Vagina (tissue), 2 donors: ENCODE results near the gene PHTF2.

Experiments used
- CTCF ChIP-seq, 3 experiments: fragments of 450-650 bp in 2 of 3; fragments of 200-600 bp in 1 of 3; sonication (generic) in 1 of 3; IDR thresholded peaks; one replicate each; pipeline ENCODE4 v1.5.1; 2017 to 2019; ENCODE audit warnings: antibody characterized with exemption in 3 of 3, mild to moderate bottlenecking in 2 of 3, moderate library complexity in 2 of 3
- POLR2A ChIP-seq, 2 donors: fragments of 450-650 bp; IDR thresholded peaks; one replicate each; pipeline ENCODE4 v1.6.1; 2017; ENCODE audit warnings: antibody characterized with exemption in 2 of 2, mild to moderate bottlenecking in 2 of 2, moderate library complexity in 2 of 2
- POLR2AphosphoS5 ChIP-seq, 2 donors: sonication (generic); formaldehyde crosslinking; IDR thresholded peaks; one replicate each; pipeline ENCODE4 v1.9.0; 2017; ENCODE audit warnings: antibody characterized with exemption in 2 of 2, mild to moderate bottlenecking in 2 of 2, low read depth in 1 of 2; ENCODE audit not compliant: insufficient read depth in 1 of 2

GRCh38 chr7:77759294-77759889 is 39.2 kb upstream of the PHTF2 start:
- TF ChIP-seq CTCF (IDR thresholded peaks at IDR 0.05) (peak; percentile 62 to 87 (median 76)), POLR2A (IDR thresholded peaks at IDR 0.05) (no peak), POLR2AphosphoS5 (IDR thresholded peaks at IDR 0.05; ENCODE audit: insufficient read depth in 1 of 2, low read depth in 1 of 2) (peak in 1 of 2 donors; percentile 31)
